ENCODE results near the gene MTA2.

The MTA2 gene

GRCh38 chr11:62545437-62546243 is 56.0 kb downstream of the MTA2 start:
- DNase-seq = peak; percentile 84

DNA sequence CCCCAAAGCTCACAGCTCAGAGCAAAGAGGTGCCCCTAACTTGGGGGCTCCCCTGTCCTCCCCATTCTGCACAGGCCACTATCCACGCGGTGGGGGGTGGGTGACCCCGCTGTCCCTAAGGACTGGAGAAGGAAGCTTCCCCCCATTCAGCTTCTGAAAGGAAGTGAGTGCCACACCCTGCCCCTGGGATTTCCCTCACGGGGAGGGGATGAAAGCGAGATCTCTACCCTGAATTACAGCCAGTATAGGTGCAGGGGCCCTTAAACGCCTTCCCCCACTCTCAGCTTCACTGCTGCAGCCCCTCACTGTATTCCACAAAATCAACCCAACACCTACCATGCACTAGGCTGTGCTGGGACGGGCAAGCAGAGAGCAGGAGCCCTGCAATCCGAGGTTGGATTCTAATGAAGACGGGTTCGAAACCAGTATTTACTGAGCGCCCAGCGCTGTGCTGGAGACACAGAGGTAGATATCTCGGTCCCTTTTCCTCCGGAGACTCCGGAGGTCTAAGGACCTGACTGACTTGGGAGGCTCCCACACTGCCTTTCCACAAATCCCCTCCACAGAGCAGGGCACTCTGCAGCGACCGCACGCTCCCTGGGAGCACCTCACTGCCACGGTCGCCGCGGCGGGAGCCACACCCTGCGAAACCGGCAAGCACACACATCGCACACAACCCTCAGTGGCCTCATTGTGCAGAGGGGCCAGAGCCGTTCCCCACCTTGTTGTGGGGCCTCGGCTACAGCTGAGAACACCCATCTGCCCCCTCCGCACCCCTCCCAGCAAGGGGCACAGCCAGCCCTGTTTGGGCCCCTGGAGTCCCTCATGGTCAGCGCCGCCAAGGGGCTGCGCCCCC is 56.9 kb downstream of the MTA2 start:
- DNase-seq = peak; percentile 60

- DNase-seq = no peak
These were observed 57.8 kb downstream of the MTA2 start for GRCh38 chr11:62543680-62544444.
